Limb (tissue), 2 donors: Measurements from ENCODE around the gene ERO1A.
"Not testable (repeated sequence)": the region's sequence is repeated elsewhere in the genome, so short reads cannot be mapped to it uniquely, and the experiment has no call there.

ENCODE experiments used
- DNase-seq, 2 donors: peaks; one replicate each; pipeline ENCODE4 v3.0.0-alpha.2; 2016; ENCODE audit errors: extremely low spot score in 2 of 2

The ERO1A gene

GRCh38 chr14:52695481-52696091 is at the start of gene ERO1A:
Gene ERO1A, minus strand, starts transcription at chr14:52695558. Its CDS starts 77 bp downstream, at chr14:52695481.
- peak; percentile 67 to 89 for DNase-seq

GRCh38 chr14:52741865-52742264 is 46.5 kb upstream of the ERO1A start:
- DNase-seq: no peak

GRCh38 chr14:52740751-52741150 is 45.4 kb upstream of the ERO1A start:
- no peak for DNase-seq

- no peak for DNase-seq
Measured at GRCh38 chr14:52738409-52738808, 43.1 kb upstream of the ERO1A start.

GRCh38 chr14:52735921-52736489 is 40.6 kb upstream of the ERO1A start:
- no peak for DNase-seq

GRCh38 chr14:52733824-52734223 is 38.5 kb upstream of the ERO1A start:
- DNase-seq: no peak

GRCh38 chr14:52730709-52731111 is 35.4 kb upstream of the ERO1A start:
- peak in 1 of 2 donors; percentile 24 for DNase-seq

GRCh38 chr14:52729925-52730708 is 34.8 kb upstream of the ERO1A start, which contains the start of gene STYX:
Gene STYX, plus strand, starts transcription at chr14:52730166. Its CDS starts 309 bp downstream, at chr14:52730475.
- DNase-seq: peak; percentile 96 to 100

- no peak for DNase-seq
Measured at GRCh38 chr14:52729585-52729924, 34.2 kb upstream of the ERO1A start.

GRCh38 chr14:52729035-52729434 is 33.7 kb upstream of the ERO1A start:
- not testable (repeated sequence) for DNase-seq

GRCh38 chr14:52727509-52727908 is 32.2 kb upstream of the ERO1A start:
- DNase-seq: not testable (repeated sequence)

GRCh38 chr14:52724360-52724644 is 28.9 kb upstream of the ERO1A start:
- no peak for DNase-seq

GRCh38 chr14:52723514-52724359 is 28.4 kb upstream of the ERO1A start:
- no peak for DNase-seq

GRCh38 chr14:52716155-52716554 is 20.8 kb upstream of the ERO1A start:
- DNase-seq: no peak

- no peak for DNase-seq
Measured at GRCh38 chr14:52711666-52712065, 16.3 kb upstream of the ERO1A start.

GRCh38 chr14:52706724-52707706 is 11.7 kb upstream of the ERO1A start, which contains the start of gene PSMC6:
Gene PSMC6, plus strand, starts transcription at chr14:52707200. Its CDS starts 20 bp downstream, at chr14:52707220.
- DNase-seq: peak; percentile 96 to 98

- no peak for DNase-seq
Measured at GRCh38 chr14:52706286-52706685, 10.9 kb upstream of the ERO1A start.

GRCh38 chr14:52703664-52704063 is 8.3 kb upstream of the ERO1A start:
- DNase-seq: no peak

- no peak for DNase-seq
Measured at GRCh38 chr14:52703225-52703624, 7.9 kb upstream of the ERO1A start.

GRCh38 chr14:52701223-52701622 is 5.9 kb upstream of the ERO1A start:
- no peak for DNase-seq
